ENCODE results near the gene RBM15B. TPM values are rescaled to one million over a fixed set of nuclear protein-coding genes. Genes with fewer than 3 reads are reported as not detected.

Gene RBM15B
- total RNA-seq, 2 experiments from 2014 or later, result 40.5 to 41.2 TPM

- ChIA-PET POLR2A (no interaction called here), CTCF (interaction anchor here (0.6 kb wide), 1 partner anchor 183 kb away, joined by 3 read pairs; no protein-coding TSS in a partner anchor)
Observed at GRCh38 chr3:51426921-51427320, 35.8 kb downstream of the RBM15B start.

- ChIA-PET CTCF (interaction anchor here (1.2 to 1.5 kb wide), 3 partner anchors 19 to 46 kb away, joined by 3 to 4 read pairs (median 4); no protein-coding TSS in a partner anchor), POLR2A (no interaction called here)
Observed at GRCh38 chr3:51429138-51429537, 38.1 kb downstream of the RBM15B start.

- ChIA-PET CTCF (interaction anchor here (0.7 to 1.9 kb wide), 7 partner anchors 8 to 238 kb away, joined by 3 to 6 read pairs (median 3); partner anchors contain the start of gene MANF), POLR2A (interaction anchor here (1.1 kb wide), 1 partner anchor 10 kb away, joined by 3 read pairs; no protein-coding TSS in a partner anchor)
Observed at GRCh38 chr3:51434110-51434509, 43.0 kb downstream of the RBM15B start.

GRCh38 chr3:51434746-51435327, 43.8 kb downstream of the RBM15B start:
- POLR2A ChIA-PET, result interaction anchor here (1.1 kb wide), 1 partner anchor 11 kb away, joined by 3 read pairs; no protein-coding TSS in a partner anchor
- CTCF ChIA-PET, result interaction anchor here (1.0 to 1.9 kb wide), 7 partner anchors 9 to 237 kb away, joined by 3 to 6 read pairs (median 3); no protein-coding TSS in a partner anchor

- ChIA-PET POLR2A (no interaction called here), CTCF (no interaction called here)
Observed at GRCh38 chr3:51436998-51437639, 46.0 kb downstream of the RBM15B start.

GRCh38 chr3:51441282-51442030, 50.4 kb downstream of the RBM15B start:
- CTCF ChIA-PET, result interaction anchor here (0.6 to 1.6 kb wide), 2 partner anchors 14 to 27 kb away, joined by 4 to 5 read pairs; no protein-coding TSS in a partner anchor
- POLR2A ChIA-PET, result no interaction called here

- CTCF ChIA-PET, result no interaction called here
- POLR2A ChIA-PET, result no interaction called here
Observed at GRCh38 chr3:51445544-51446280, 54.6 kb downstream of the RBM15B start.

Other genes with a start within 250 kb of the RBM15B start
- gene MANF, start 6.0 kb upstream of the RBM15B start, total RNA-seq, result 100 to 1,000 TPM; 196 to 215 TPM
- 10 to 100 TPM; 46.3 to 46.7 TPM for gene DCAF1, start 108.7 kb downstream of the RBM15B start, total RNA-seq
- gene RAD54L2, start 147.4 kb downstream of the RBM15B start, total RNA-seq, result 10 to 100 TPM; 34.8 to 35.3 TPM